K562 (cell line): ENCODE data around the gene PARP9. TPM values are rescaled to one million over a fixed set of nuclear protein-coding genes. Genes with fewer than 3 reads are reported as not detected.

ENCODE experiments used
- ATAC-seq: fragments of 200-7000 bp; cut with Tn5 transposase; 3 replicates; pipeline ENCODE4 v1.9.1; 2020; ENCODE audit warnings: moderate library complexity
- BruUV-seq: library from RNA; stranded (reverse); fragments of 400-500 nt; replicated peaks from 2 replicates; lab custom pipeline; 2021; lab: Mats Ljungman, UMichigan
- CTCF ChIA-PET: fragments of 300-600 bp; formaldehyde crosslinking; extraction: SDS; loops from one replicate; lab custom pipeline; 2021; ENCODE audit warnings: low intra/inter-chr PET ratio; lab: Yijun Ruan, JAX
- POLR2A ChIA-PET: fragments of 300-600, 350-650 bp; sonication (Branson Sonifier 250); formaldehyde crosslinking; extraction: SDS; loops from one replicate; lab custom pipeline; 2021; ENCODE audit warnings: antibody characterized with exemption, inconsistent platforms; lab: Yijun Ruan, JAX
- DNase-seq, 4 experiments: peaks; one replicate each; pipeline versions ENCODE4 v3.0.0 to v3.0.0-alpha.2; 2011 to 2018; ENCODE audit warnings: low spot score in 3 of 4, mixed read lengths in 3 of 4; ENCODE audit errors: extremely low read depth in 1 of 4
- FAIRE-seq: peaks from 2 replicates; lab custom pipeline; 2011; peaks lifted over from hg19 to GRCh38; lab: Jason Lieb, UNC
- H2AFZ ChIP-seq: 2 replicates; pipeline ENCODE4 v1.6.0; 2011; ENCODE audit warnings: low read depth, low read length, control low read depth, inconsistent platforms
- H3K27ac ChIP-seq: fragments of 200-600 bp; 3 replicates; pipeline ENCODE4 v1.8.0; 2011; ENCODE audit warnings: low read depth, mild to moderate bottlenecking, control low read depth, inconsistent platforms, low read length, moderate library complexity, mixed read lengths; ENCODE audit errors: extremely low read depth
- H3K27me3 ChIP-seq, 2 experiments: fragments of 300-600 bp in 1 of 2; 2 replicates in 1 of 2; 3 replicates in 1 of 2; pipeline versions ENCODE4 v1.6.0 to v1.8.0; 2011; ENCODE audit warnings: inconsistent platforms in 2 of 2, low read length in 2 of 2, mild to moderate bottlenecking in 1 of 2, mixed read lengths in 1 of 2, moderate library complexity in 1 of 2; ENCODE audit not compliant: control insufficient read depth in 2 of 2, insufficient read depth in 2 of 2
- H3K36me3 ChIP-seq: fragments of 300-600 bp; 3 replicates; pipeline ENCODE4 v1.8.0; 2011; ENCODE audit warnings: mild to moderate bottlenecking, low read length, inconsistent platforms; ENCODE audit not compliant: control insufficient read depth, insufficient read depth
- H3K4me1 ChIP-seq, 2 experiments: fragments of 200-600 bp in 1 of 2; replicated peaks in 1 of 2; 2 replicates in 1 of 2; 3 replicates in 1 of 2; pipeline versions ENCODE4 v1.5.1 to v1.8.0; 2011; ENCODE audit warnings: inconsistent platforms in 2 of 2, low read length in 2 of 2, mild to moderate bottlenecking in 1 of 2, mixed read lengths in 1 of 2, moderate library complexity in 1 of 2; ENCODE audit not compliant: control insufficient read depth in 2 of 2, insufficient read depth in 2 of 2
- H3K4me2 ChIP-seq: 2 replicates; pipeline ENCODE4 v1.6.1; 2011; ENCODE audit warnings: low read length, control low read depth, inconsistent platforms, mixed read lengths; ENCODE audit not compliant: insufficient read depth
- H3K4me3 ChIP-seq: fragments of 200-600 bp; sonication (generic), shearing (Covaris generic); 2 replicates; pipeline ENCODE4 v1.5.1; 2016; ENCODE audit warnings: control low read depth, inconsistent platforms
- H3K79me2 ChIP-seq: fragments of 200-600 bp; 3 replicates; pipeline ENCODE4 v1.8.0; 2011; ENCODE audit warnings: low read length, inconsistent platforms; ENCODE audit not compliant: control insufficient read depth, insufficient read depth
- H3K9ac ChIP-seq, 2 experiments: 2 replicates each; pipeline versions ENCODE4 v1.6.0 to v1.6.1; 2011; ENCODE audit warnings: low read depth in 2 of 2, low read length in 2 of 2, control low read depth in 1 of 2, inconsistent platforms in 1 of 2, mild to moderate bottlenecking in 1 of 2, mixed read lengths in 1 of 2; ENCODE audit not compliant: insufficient read depth in 1 of 2
- H3K9me1 ChIP-seq: one replicate; pipeline ENCODE4 v1.6.0; 2011; ENCODE audit warnings: inconsistent platforms, mild to moderate bottlenecking, low read length, moderate library complexity; ENCODE audit not compliant: control insufficient read depth, insufficient read depth
- H3K9me3 ChIP-seq: replicated peaks from 2 replicates; pipeline ENCODE4 v1.5.1; 2011; ENCODE audit warnings: low read depth, low read length, inconsistent platforms; ENCODE audit not compliant: control insufficient read depth, insufficient read depth
- H4K20me1 ChIP-seq: replicated peaks from 2 replicates; pipeline ENCODE4 v1.6.1; 2011; ENCODE audit warnings: low read length, inconsistent platforms, mixed read lengths; ENCODE audit not compliant: control insufficient read depth, insufficient read depth
- CCNT2 ChIP-seq: IDR thresholded peaks from 2 replicates; pipeline ENCODE4 v1.6.1; 2011; ENCODE audit warnings: borderline replicate concordance, low read depth, mild to moderate bottlenecking, moderate library complexity, mixed read lengths, low read length; ENCODE audit not compliant: insufficient read length; ENCODE audit errors: extremely low read depth
- CTCF ChIP-seq, 3 experiments: IDR thresholded peaks in 2 of 3; conservative IDR thresholded peaks in 1 of 3; 2 replicates each; pipeline ENCODE4 v1.5.1; 2011 to 2012; ENCODE audit warnings: low read length in 3 of 3, mild to moderate bottlenecking in 3 of 3, control low read depth in 2 of 3, improper control_type of control experiment in 1 of 3, inconsistent platforms in 1 of 3, low read depth in 1 of 3, mixed read lengths in 1 of 3, moderate library complexity in 1 of 3; ENCODE audit not compliant: insufficient read depth in 2 of 3
- ESRRA ChIP-seq: fragments of 450-650 bp; IDR thresholded peaks from 2 replicates; pipeline ENCODE4 v1.6.1; 2014; ENCODE audit warnings: low read depth, mild to moderate bottlenecking, moderate library complexity, borderline replicate concordance
- GTF2A2 ChIP-seq: IDR thresholded peaks from 2 replicates; pipeline ENCODE4 v1.6.1; 2016; ENCODE audit warnings: mild to moderate bottlenecking, missing genetic modification characterization, missing compliant biosample characterization
- HIVEP1 ChIP-seq: fragments of 250-450 bp; sonication (Bioruptor Pico); IDR thresholded peaks from 2 replicates; pipeline ENCODE4 v1.4.0; 2020; ENCODE audit warnings: mild to moderate bottlenecking
- MEF2D ChIP-seq: conservative IDR thresholded peaks from 2 replicates; pipeline ENCODE4 v1.6.1; 2016; ENCODE audit warnings: low read depth, missing genetic modification characterization, missing compliant biosample characterization
- POLR2A ChIP-seq: fragments of 450-650 bp; conservative IDR thresholded peaks from 2 replicates; pipeline ENCODE4 v1.6.1; 2016
- RB1 ChIP-seq: fragments of 450-650 bp; IDR thresholded peaks from 2 replicates; pipeline ENCODE4 v1.6.1; 2017; ENCODE audit warnings: low read depth, mild to moderate bottlenecking
- RBM14 ChIP-seq: fragments of 200-400 bp; formaldehyde crosslinking; IDR thresholded peaks from 2 replicates; pipeline ENCODE4 v1.6.1; 2018; ENCODE audit warnings: low read depth, mild to moderate bottlenecking, low read length, moderate library complexity, borderline replicate concordance; ENCODE audit not compliant: insufficient read depth
- SMC3 ChIP-seq: conservative IDR thresholded peaks from 2 replicates; pipeline ENCODE4 v1.6.1; 2011; ENCODE audit warnings: low read depth, low read length, improper control_type of control experiment; ENCODE audit not compliant: insufficient read depth
- SRSF1 ChIP-seq: fragments of 200-400 bp; formaldehyde crosslinking; IDR thresholded peaks from 2 replicates; pipeline ENCODE4 v1.6.1; 2017; ENCODE audit warnings: mild to moderate bottlenecking, low read depth, low read length, moderate library complexity
- STAT5A ChIP-seq: IDR thresholded peaks from 2 replicates; pipeline ENCODE4 v1.6.1; 2012; ENCODE audit warnings: low read length, inconsistent platforms, borderline replicate concordance
- TCF3 ChIP-seq: sonication (generic); formaldehyde crosslinking; IDR thresholded peaks from 2 replicates; pipeline ENCODE4 v1.4.0; 2020; ENCODE audit warnings: mild to moderate bottlenecking, missing genetic modification reagents
- ZNF174 ChIP-seq: fragments of 250-450 bp; sonication (Bioruptor Pico); IDR thresholded peaks from 2 replicates; pipeline ENCODE4 v1.4.0; 2020; ENCODE audit warnings: mild to moderate bottlenecking
- ZNF280A ChIP-seq: fragments of 450-650 bp; IDR thresholded peaks from 2 replicates; pipeline ENCODE4 v1.6.1; 2018; ENCODE audit warnings: mild to moderate bottlenecking, low read depth; ENCODE audit not compliant: partially characterized antibody
- ZNF436 ChIP-seq: fragments of 250-450, 450-650 bp; sonication (Bioruptor Pico); formaldehyde crosslinking; IDR thresholded peaks from 2 replicates; pipeline ENCODE4 v1.7.0; 2020; ENCODE audit warnings: mild to moderate bottlenecking
- WGBS: fragments of 100-300 bp; shearing (Covaris generic); methylation state at CpG from one replicate; pipeline ENCODE4 v1.1.6; 2016; ENCODE audit warnings: low coverage, mixed read lengths; ENCODE audit not compliant: insufficient coverage; ENCODE audit errors: missing lambda C conversion rate; 5-methylcytosine and 5-hydroxymethylcytosine counted together
- in situ Hi-C: fragments of 300-500 bp; cut with MboI; formaldehyde crosslinking; loops from 4 replicates; pipeline ENCODE4 v1.15.0; 2018; ENCODE audit warnings: inconsistent platforms, mixed read lengths
- intact Hi-C: fragments of 100-400 bp; cut with micrococcal nuclease; formaldehyde crosslinking; loops from 2 replicates; pipeline ENCODE4 v1.14.2; 2022
- polyA plus RNA-seq, 8 experiments: library from polyadenylated mRNA; depleted of rRNA in 4 of 8; stranded (reverse) in 5 of 8; unstranded in 3 of 8; fragments of >200 nt; fragmentation: Nextera tagmentation in 2 of 8; fragmentation: Illumina TruSeq in 1 of 8; extraction: Ambion mirVana in 2 of 8; extraction: Trizol in 1 of 8; gene quantifications; 2 replicates each; pipeline versions ENCODE4 v1.2.1 to v1.2.3, GENCODE V29; 2011 to 2014; ENCODE audit warnings: inconsistent platforms in 1 of 8, missing spikeins in 1 of 8
- total RNA-seq, 7 experiments: library from RNA; depleted of rRNA in 6 of 7; stranded (reverse); fragments of >200 nt in 6 of 7; fragmentation: Illumina TruSeq in 2 of 7; extraction: Trizol in 2 of 7; gene quantifications; 2 replicates each; pipeline versions ENCODE4 v1.2.1 to v1.2.3, GENCODE V29; 2011 to 2021; ENCODE audit warnings: low replicate concordance in 1 of 7

The PARP9 gene
- total and polyA plus RNA-seq, 9 of the 15 experiments (the other 6 are each of a cell fraction or from before 2014, with no cell fraction given): 2.1 to 4.8 (median 3.4) TPM

- intact Hi-C loops: no loop called here
- H3K36me3 ChIP-seq: no peaks in the 10 kb centered on the region
- H3K9me1 ChIP-seq: no peaks in the 10 kb centered on the region
- TF ChIP-seq SMC3 (no peak), SRSF1 (no peak), POLR2A (no peak), ZNF436 (CRISPR knock-in tag) (no peak), ESRRA (no peak), MEF2D (tag) (no peak), HIVEP1 (CRISPR knock-in tag) (no peak), RBM14 (no peak), CCNT2 (no peak), ZNF174 (CRISPR knock-in tag) (no peak), RB1 (no peak), ZNF280A (no peak), CTCF (IDR thresholded peaks at IDR 0.05 in 2 of 3, conservative IDR thresholded peaks at IDR 0.05 in 1 of 3; ENCODE audit: insufficient read depth in 2 of 3, low read depth in 1 of 3, low read length in 3 of 3) (no peak), TCF3 (CRISPR knock-in tag) (no peak), STAT5A (no peak), GTF2A2 (tag) (no peak)
- TF ChIP-seq, all 486 proteins: peak for 0
- H3K4me2 ChIP-seq: no peak overlapping the region
- no peak for ATAC-seq
- BruUV-seq: no TSS peak
- H3K27ac ChIP-seq: no peak overlapping the region
- H3K79me2 ChIP-seq: no peaks in the 10 kb centered on the region
- H4K20me1 ChIP-seq: no peaks in the 10 kb centered on the region
- ChIA-PET POLR2A (no interaction called here), CTCF (no interaction called here)
- WGBS: 46% methylated on average over 5 of the region's 5 CpGs
- no peaks in the 10 kb centered on the region for H3K9me3 ChIP-seq
- H3K9ac ChIP-seq: no peak overlapping the region
- no peak for DNase-seq
- in situ Hi-C loops: no loop called here
- no peak for FAIRE-seq
- H2AFZ ChIP-seq: no peak overlapping the region
- H3K4me1 ChIP-seq: no peaks in the 10 kb centered on the region
- H3K27me3 ChIP-seq: no peaks in the 10 kb centered on the region
- no peak overlapping the region for H3K4me3 ChIP-seq
Observed at GRCh38 chr3:122557356-122557755, 6.7 kb downstream of the PARP9 start.
